GM19397 (cell line): ENCODE results near the gene ATG14.
"Not testable (repeated sequence)": the region's sequence is repeated elsewhere in the genome, so short reads cannot be mapped to it uniquely, and the experiment has no call there.

Source experiments
- ATAC-seq: cut with Tn5 transposase; IDR thresholded peaks from one replicate; pipeline ENCODE4 v1.9.1; 2021; ENCODE audit warnings: mild to moderate bottlenecking, moderate library complexity; ENCODE audit not compliant: unreplicated experiment

The ATG14 gene

DNA sequence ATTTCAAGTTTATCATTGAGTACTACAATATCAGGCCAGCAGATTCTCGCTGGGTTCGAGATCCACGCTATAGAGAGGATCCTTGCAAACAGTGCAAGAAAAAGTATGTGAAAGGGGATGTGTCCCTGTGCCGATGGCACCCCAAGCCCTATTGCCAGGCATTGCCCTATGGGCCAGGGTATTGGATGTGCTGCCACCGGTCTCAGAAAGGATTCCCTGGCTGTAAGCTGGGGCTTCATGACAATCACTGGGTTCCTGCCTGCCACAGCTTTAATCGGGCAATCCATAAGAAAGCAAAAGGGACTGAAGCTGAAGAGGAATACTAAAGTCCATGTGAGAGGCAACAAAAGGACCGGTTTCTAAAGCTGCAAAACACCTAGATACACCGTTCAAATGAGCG is 59.4 kb downstream of the ATG14 start:
- no peak for ATAC-seq

DNA sequence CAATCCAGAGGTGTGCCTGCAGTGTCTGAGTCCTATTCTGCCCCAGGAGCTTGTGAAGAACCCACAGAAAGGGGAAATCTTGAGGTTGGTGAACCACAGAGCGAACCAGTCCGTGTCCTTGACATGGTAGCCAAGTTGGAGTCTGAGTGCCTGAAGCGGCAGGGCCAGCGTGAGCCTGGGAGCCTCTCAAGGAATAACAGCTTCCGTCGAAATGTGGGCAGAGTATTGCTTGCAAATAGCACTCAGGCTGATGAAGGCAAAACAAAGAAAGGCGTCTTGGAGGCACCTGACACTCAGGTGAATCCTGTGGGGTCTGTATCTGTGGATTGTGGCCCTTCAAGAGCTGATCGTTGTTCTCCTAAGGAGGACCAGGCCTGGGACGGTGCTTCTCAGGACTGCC is 60.5 kb downstream of the ATG14 start:
- ATAC-seq = no peak

DNA sequence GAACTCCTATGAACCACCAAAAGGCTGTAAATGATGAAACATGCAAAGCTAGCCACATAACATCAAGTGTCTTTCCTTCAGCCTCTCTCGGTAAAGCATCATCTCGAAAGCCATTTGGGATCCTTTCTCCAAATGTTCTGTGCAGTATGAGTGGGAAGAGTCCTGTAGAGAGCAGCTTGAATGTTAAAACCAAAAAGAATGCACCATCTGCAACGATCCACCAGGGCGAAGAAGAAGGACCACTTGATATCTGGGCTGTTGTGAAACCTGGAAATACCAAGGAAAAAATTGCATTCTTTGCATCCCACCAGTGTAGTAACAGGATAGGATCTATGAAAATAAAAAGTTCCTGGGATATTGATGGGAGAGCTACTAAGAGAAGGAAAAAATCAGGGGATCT is 61.2 kb downstream of the ATG14 start:
- ATAC-seq = no peak

DNA sequence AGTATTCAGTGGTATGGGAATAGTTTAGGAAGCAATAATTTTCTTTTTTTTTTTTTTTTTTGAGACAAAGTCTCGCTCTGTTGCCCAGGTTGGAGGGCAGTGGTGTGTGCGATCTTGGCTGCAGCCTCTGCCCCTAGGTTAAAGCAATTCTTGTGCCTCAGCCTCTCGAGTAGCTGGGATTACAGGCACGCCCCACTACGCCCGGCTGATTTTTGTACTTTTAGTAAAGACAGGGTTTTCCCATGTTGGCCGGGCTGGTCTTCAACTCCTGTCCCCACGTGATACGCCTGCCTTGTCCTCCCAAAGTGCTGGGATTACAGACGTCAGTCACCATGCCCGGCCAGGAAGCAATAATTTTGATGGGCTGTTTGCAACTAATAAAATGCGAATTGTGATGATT is 62.1 kb downstream of the ATG14 start:
- ATAC-seq = no peak

DNA sequence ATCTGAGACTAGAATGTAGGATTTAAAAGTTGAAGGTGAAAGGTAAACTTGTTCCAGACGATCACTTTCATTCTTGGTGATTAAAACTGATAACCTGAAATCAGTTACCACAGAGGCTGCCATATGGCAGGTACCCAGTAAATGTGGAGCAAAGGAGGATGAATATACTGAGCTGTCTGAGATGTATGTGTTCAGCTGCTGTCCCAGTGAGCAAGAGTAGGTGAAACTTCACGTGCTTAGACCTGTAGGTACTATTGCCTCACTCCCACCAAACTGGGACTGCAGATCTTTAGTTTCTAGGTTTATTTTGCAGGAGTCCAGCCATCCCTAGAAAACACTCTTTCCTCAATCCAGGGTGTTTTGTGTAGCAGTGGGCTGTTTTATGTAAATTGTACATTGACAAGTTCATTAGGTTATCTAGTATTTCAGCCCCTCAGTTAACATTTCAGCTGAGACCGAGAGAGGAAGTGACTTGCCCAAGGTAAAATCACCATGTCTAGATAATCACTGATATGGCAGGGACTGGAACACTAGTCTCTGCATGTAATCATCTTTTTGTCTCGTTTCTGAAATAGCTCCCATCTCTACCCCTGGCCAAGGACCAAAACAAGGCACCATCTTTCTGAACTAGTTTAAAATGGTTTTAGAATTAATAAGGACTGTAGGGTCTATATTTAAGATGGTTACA is 62.7 kb downstream of the ATG14 start:
- no peak for ATAC-seq

DNA sequence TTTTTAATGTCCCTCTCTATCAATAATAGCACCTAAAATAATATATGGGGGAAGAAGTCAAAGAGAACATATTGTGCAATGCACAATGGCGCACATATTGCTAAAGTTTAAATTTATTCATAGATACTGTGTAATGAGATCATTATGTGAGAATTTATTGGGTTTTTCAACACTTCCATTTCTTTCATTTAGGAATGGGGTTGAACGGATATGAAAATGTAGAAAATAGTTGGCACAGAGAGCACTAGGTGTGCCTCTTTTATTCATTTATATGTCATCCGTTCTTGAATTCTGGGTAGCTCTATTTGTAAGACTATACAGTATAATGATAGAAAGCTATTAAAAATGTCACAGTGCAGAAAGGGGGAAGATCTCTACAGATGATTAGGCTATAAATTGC is 63.9 kb downstream of the ATG14 start:
- no peak for ATAC-seq

DNA sequence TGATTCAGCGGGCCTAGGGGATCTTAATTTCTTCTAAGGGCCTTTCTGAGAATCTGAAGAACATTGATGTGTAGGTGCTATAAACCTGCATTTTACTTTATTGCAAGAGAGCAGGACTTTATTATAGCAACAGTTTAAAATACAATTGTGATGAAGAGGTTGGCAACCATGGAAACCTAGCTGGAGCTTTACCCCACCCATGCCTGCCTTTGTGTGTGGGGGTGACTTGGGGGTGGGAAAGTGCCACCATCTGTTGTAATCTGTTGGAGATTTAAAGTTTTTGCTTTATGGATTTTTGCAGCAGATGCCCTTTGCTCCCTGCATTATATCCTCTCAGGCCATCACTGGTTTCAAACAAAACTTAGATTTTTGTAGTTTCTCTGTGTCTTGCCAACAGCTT is 64.6 kb downstream of the ATG14 start:
- no peak for ATAC-seq

DNA sequence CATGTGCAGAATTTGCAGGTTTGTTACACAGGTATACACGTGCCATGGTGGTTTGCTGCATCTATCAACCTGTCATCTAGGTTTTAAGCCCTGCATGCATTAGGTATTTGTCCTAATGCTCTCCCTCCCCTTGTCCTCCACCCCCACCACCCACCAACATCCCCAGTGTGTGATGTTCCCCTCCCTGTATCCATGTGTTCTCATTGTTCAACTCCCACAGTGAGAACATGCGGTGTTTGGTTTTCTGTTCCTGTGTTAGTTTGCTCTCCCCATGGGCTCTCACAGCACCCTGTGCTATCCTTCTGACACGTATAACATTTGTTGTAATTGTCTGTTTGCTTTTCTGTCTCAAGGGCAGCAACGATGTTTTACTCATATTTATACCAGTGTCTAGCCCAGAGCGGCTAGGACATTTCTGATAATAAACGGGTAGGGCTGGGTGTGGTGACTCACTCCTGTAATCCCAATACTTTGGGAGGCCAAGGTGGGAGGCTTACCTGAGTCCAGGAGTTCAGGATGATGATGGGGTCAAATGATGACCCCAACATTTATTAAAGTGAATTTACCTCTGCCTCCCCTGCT is 67.0 kb downstream of the ATG14 start:
- not testable (repeated sequence) for ATAC-seq

DNA sequence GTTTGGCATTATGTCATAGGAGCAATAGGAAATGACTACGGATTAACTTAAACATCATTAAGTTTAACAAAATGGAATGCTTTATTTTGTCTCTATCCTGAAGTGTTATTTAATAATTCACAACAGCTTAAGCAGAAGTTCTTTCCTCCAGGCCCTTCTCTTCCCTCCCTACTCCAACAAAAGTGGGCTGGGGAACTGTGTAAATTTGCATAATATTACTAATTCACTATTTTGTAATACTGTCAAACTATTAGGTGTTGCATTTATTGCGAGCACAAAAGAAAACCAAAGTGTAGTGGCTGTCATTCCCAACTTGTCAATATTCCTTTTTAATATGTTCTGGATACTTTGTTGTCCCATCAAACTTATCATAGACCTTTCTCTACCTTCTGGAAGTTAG is 69.8 kb downstream of the ATG14 start:
- no peak for ATAC-seq

DNA sequence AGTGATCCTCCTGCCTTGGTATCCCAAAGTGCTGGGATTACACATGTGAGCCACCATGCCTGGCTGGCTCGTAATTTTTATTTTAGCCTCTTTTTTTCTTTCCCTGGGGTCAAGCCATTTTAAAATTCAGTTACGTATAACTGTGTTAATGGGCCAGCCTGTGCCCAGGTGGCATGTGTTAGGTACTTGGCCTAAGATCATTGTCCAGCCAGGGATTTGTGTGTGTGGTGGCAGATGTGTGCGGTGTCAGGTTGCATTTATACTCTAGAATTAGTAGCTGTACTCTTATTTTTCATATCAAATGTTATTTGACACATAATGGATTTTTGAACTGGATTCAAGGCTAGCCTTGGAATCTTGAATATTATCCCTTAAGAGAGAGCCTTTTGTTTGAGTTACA is 71.1 kb downstream of the ATG14 start:
- no peak for ATAC-seq

DNA sequence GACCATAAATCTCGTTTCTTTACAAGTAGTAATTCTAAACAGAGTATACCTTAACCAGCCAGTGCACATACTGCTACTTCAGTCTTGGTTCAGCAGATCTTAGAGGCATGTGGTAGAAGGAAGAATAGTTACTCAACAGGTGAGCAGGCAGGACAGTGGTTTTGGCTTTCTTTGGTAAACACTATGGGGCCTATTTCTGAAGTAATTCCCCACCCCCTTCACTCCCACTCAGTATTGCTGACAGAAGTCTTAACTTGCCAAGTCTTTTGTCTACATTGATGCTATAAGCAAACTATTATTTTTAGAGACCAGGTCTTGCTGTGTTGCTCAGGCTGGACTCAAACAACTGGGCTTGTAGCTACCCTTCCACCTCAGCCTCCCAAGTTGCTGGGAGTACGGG is 71.9 kb downstream of the ATG14 start:
- ATAC-seq = no peak

DNA sequence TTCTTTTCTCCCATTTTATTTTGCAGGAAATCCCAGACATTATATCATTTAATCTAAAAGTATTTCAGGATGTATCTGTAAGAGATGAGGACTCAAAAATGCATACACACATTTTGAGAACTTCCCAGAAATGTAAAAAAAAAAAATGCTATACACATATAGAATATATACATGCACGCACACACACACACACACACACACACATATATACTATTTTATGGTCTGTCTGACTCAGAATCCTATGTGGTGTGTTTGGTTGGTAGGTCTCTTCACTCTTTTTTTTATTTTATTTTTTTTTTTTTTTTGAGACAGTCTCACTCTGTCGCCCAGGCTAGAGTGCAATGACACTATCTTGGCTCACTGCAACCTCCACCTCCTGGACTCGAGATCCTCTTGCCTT is 74.9 kb downstream of the ATG14 start:
- ATAC-seq = no peak

DNA sequence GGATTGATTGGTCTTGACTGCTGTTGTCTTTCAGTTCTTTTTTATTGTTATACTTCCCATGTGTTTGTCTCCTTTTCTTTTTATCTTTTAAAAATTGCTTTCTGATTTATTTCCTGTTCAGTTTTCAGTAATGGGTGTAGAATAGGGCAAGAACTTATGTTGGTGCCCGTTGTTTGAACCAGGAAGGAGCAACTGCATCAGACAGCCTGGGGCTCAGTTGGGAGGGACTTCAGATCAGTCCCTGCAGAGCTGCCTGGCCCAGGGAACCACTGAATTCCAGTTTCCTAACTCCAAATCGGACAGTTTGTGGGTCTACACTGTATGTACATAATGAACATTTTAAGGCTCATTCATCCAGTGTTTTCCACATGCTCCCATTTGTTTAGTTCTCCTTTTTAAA is 75.5 kb downstream of the ATG14 start:
- no peak for ATAC-seq

DNA sequence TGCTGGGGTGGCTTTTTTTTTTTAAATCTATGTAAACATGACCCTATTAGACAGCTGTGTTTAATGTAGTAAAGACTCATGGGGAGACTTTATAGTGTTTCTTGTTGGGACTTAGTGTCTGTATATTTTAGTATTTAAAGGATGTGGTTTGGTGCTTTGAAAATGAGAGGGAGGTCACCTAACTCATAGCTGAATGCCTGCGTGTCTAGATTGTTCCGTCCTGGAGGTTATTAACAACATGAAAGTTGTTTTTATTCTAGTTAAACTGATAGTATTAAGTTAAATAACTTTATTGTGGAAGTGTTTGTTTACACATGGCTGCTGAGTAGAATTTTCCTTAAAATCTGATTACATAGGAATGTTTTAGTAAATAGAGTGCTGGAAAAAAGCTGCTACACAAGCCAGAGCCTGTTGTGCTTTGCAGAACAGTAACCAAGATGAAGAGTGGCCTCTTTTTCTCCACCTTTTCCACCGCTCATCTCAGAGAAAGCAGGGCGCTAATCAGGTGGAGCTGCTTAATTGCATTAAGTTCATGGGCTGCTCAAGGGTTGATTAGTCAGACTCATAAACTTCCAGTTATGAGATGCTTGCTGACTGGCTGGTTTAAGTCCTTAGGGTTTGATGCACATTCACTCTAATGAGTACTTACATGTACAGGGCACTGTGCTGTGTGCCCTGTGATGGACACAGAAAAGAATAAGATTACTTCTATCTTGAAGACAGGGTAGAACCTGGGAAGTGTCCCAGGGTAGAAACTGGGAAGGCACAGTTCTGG is 77.7 kb downstream of the ATG14 start:
- no peak for ATAC-seq

DNA sequence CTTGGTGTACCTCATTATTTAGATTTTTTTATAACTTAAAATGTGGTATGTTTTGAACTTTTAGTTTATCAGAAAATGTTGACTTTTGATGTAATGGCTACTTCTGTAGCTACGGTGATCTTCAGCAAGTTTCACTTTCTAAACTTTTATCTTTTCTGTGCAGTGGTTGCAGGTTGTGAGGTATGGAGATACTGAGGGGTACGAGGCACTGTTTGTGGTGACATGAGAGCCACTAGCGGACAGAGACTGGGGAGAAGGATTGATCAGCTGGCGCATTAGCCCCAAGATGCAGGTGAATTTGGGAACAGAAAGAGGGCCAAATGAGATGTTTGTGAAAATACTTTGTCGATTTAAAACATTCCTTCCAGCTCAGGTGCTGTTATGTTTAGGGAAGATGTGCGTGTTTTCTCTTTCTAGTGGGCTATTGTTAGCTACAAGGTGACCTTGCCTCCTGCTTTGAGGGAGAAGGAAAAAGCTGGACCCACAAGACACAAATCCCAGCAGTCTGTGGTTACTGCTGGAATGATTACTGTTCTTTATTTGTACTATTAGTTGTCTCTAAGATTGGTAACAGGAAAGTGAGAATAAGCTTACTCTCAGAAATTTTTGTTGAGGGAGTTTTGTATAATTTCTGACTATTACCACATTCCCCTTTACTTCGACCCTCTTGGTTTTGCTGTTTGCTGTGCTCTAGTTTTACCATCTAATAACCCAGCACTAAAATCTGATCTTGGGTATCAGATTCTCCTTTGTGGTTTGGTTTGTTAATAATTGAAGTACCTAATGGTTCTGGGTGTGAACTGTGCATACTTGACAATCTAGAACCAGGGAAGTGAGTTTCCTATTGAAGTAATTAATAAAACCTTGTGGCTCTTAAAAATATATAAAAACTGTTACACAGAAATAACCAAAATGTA is 78.7 kb downstream of the ATG14 start:
- peak; percentile 65 for ATAC-seq

DNA sequence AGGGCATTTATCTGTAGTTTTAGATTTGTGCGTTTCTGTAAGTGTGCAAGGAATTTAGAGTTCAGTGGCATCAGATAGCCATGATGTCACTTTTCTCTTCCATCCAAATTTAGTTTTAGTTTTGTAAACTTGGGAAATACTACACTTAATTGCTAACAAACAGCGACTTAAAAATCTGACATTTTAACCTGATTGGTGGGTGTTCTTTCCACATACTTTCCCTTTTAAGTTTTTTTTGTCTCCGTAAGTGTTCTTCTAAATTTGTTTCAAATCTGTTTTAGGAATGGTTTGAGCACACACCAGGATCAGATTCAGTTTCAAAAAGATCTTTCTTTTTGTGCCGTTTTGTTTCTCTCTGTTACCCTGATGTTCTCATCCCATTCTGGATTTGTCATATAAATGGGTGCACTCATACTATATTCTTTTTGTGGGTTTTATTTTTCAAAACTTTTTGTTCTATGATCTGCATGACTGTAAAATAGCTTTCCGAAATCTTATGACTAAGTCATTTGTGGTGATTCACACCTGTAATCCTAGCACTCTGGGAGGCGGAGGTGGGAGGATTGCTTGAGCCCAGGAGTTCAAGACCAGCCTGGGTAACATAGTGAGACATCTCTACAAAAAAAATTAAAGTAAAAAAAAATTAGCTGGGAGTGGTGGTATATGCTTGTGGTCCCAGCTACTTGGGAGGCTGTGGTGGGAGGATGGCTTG is 81.5 kb downstream of the ATG14 start:
- ATAC-seq = no peak

DNA sequence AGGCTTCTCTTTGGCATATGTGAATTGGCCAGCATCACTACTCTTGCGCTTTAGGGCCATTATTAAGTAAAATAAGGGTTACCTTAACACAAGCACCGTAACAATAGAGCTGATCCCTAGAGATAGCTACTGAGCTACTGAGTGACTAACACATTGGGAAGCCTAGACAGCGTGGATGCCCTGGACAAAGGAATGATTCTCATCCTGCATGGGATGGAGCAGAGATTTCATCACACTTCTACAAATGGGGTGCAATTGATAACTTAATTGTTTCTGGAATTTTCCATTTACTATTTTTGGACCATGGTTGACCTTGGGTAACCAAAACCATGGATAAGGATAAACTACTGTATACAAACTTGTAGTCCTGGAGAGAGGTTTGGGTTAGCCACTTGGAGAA is 83.3 kb downstream of the ATG14 start:
- no peak for ATAC-seq

DNA sequence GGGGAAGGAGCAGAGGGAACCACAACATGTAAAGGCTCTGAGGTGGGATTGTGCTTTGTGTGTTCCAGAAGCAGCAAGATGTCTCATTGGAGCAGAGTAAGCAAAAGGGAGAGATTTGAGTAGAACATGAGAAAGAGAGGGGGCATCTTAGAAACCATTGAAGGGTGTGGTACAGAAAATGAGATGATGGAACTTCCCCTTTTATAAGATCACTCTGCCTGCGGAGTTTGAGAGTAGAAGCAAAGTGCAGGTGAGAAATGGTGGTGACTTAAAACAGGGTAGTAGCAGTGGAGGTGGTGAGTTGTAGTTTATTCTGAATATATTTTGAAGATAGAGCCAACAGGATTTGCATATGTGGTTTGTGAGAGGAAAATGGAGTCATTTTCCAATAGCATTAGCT is 84.5 kb downstream of the ATG14 start:
- ATAC-seq = no peak

DNA sequence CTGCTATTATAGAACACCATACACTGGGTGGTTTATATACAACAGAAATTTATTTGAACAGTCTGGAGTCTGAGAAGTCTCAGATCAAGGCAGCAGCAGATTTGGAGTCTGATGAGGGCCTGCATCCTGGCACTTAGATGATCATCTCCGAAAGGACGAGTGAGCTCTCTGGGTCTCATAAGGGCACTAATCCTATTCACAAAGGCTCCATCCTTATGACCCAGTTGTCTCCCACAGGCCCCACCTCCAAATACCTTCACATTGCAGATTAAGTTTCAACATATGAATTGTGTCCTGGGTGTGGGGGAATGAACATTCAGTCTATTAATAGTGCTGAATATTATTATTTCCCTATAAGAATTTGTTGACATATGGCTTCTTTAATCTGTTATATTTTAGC is 86.8 kb downstream of the ATG14 start:
- no peak for ATAC-seq

DNA sequence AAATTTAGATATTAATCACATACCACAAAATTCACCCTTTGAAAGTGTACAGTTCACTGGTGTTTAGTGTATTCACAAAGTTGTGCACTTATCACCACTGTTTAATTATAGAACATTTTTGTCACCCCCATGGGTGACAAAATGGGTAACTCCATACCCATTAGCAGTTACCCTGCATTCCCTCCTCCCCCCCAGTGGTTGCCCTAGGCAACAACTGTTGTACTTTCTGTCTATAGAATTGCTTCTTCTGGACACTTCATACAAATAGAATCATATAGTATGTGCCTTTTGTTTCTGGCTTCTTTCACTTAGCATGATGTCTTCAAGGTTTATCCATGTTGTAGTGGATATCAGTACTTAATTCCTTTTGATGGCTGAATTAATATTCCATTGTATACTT is 87.7 kb downstream of the ATG14 start:
- no peak for ATAC-seq

DNA sequence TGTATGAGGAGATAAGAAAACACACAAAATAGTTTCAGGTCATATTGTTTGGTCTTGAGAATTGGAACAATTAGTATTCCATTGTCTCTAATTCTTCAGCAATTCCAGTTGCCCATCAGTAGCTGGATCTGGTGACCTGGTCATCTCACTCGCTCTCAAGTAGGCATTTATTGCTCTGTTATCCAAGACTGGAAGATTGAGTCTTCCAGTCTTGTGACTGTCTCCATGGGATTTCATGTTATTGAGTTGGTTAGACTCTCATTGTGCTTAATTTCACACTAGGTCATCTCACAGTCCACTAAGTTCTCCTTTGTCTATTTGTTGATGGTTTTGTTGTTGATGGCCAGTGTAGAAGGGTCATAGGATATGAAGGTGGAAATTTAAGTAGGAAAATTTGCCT is 92.9 kb downstream of the ATG14 start:
- ATAC-seq = no peak
